GM19193 (cell line): ENCODE data around the gene CNOT10.

Experiments used
- POLR2A ChIP-seq: IDR thresholded peaks from 4 replicates; pipeline ENCODE4 v1.6.1; 2011; ENCODE audit not compliant: insufficient read depth, insufficient read length; ENCODE audit errors: extremely low read depth

Gene CNOT10

GRCh38 chr3:32685543-32686185, 676 bp downstream of the CNOT10 start:
- no peak for TF ChIP-seq POLR2A

- TF ChIP-seq POLR2A, result no peak
Observed at GRCh38 chr3:32686713-32687112, 1.7 kb downstream of the CNOT10 start.

- no peak for TF ChIP-seq POLR2A
Observed at GRCh38 chr3:32691847-32692246, 6.9 kb downstream of the CNOT10 start.

- TF ChIP-seq POLR2A, result no peak
Observed at GRCh38 chr3:32696523-32696922, 11.5 kb downstream of the CNOT10 start.

- TF ChIP-seq POLR2A, result no peak
Observed at GRCh38 chr3:32698506-32698905, 13.5 kb downstream of the CNOT10 start.

GRCh38 chr3:32699429-32699828, 14.4 kb downstream of the CNOT10 start:
- no peak for TF ChIP-seq POLR2A

- no peak for TF ChIP-seq POLR2A
Observed at GRCh38 chr3:32700244-32700643, 15.3 kb downstream of the CNOT10 start.

- no peak for TF ChIP-seq POLR2A
Observed at GRCh38 chr3:32703491-32703972, 18.5 kb downstream of the CNOT10 start.

- TF ChIP-seq POLR2A, result no peak
Observed at GRCh38 chr3:32705232-32705631, 20.2 kb downstream of the CNOT10 start.

GRCh38 chr3:32706348-32707025, 21.5 kb downstream of the CNOT10 start:
- TF ChIP-seq POLR2A, result no peak

- no peak for TF ChIP-seq POLR2A
Observed at GRCh38 chr3:32707026-32707370, 22.0 kb downstream of the CNOT10 start.

- TF ChIP-seq POLR2A, result no peak
Observed at GRCh38 chr3:32708672-32709283, 23.8 kb downstream of the CNOT10 start.

- TF ChIP-seq POLR2A, result no peak
Observed at GRCh38 chr3:32709346-32709745, 24.4 kb downstream of the CNOT10 start.

- TF ChIP-seq POLR2A, result no peak
Observed at GRCh38 chr3:32712506-32713055, 27.6 kb downstream of the CNOT10 start.

GRCh38 chr3:32713181-32713580, 28.2 kb downstream of the CNOT10 start:
- no peak for TF ChIP-seq POLR2A

- no peak for TF ChIP-seq POLR2A
Observed at GRCh38 chr3:32719335-32719734, 34.3 kb downstream of the CNOT10 start.
